Right hindlimb (tissue), 1 donor: ENCODE results near the gene ZNF70.

ENCODE experiments used
- DNase-seq: peaks from one replicate; pipeline ENCODE4 v3.0.0-alpha.2; 2018

The ZNF70 gene

DNA sequence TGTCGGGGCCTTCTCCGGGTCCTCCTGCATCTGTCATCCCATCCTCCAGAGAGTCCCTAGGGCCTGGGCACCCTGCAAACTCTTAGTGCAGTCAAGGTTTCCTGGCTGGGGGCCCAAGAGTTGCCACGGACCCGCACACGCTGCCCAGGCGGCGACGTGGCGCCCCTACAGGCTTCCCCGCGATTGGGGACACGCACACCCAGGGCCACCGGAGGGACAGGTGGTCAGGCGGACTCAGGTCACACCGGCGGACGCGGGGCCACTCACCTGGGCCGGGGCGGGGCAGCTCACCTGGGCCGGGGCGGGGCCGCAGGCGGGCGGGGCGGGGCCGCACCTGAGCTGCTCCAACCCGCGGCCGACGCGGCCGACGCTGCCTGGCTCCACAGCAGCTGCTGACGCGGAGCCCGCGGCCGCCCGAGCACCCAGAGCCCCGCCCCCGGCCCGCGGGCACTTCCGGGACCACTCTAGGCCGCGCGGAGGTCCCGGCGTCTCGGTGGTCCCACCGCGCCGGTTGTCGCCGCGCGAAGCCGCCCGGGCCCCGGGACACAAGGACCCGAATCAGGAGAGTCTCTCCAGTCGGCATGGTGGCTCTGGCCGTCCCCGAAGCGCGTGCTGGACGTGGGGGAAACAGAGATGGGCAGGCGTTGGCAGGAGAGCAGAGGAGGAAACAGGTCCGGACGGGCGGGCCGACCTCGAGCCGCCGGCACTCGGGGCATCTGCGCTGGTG is at the start of gene ZNF70:
Gene ZNF70, minus strand, starts transcription at position 399 of the 727 bp plus-strand sequence. CDS start 5,972 bp downstream, outside the sequence.
- peak; percentile 89 for DNase-seq

DNA sequence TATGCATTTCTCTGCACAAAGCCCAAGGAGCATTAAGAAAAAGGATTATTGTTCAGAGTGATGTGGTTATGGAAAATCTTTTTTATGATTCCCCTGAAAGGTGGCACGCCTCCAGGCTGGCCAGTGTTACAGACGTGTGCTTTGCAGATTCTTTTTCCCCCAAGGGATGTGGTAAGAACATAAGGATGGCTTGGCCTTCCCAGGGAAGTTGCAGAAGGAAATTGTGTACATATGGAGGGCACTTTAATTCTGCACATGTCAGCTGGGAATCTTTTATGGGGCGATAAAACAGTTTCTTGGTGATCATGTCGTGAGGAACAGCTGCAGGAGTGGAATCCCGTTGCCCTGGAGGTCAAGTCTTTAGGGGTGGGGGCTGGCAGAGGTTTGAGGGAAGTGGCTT is 45.5 kb upstream of the ZNF70 start:
- peak; percentile 64 for DNase-seq

DNA sequence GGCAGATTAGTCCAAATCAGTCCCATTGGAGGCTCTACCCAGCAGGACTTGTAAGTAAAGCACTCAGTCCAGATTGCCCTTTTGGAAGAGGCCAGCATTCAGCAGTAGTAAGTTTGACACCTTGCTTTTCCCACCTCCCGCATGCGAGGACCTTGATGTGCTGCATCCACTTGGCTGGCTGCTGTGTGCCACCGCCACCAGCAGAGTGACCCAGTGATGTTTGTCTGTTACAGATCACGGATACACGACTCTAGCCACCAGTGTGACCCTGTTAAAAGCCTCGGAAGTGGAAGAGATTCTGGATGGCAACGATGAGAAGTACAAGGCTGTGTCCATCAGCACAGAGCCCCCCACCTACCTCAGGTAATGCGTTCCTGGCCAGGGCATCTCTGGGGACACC is 42.4 kb upstream of the ZNF70 start:
- DNase-seq, result no peak

DNA sequence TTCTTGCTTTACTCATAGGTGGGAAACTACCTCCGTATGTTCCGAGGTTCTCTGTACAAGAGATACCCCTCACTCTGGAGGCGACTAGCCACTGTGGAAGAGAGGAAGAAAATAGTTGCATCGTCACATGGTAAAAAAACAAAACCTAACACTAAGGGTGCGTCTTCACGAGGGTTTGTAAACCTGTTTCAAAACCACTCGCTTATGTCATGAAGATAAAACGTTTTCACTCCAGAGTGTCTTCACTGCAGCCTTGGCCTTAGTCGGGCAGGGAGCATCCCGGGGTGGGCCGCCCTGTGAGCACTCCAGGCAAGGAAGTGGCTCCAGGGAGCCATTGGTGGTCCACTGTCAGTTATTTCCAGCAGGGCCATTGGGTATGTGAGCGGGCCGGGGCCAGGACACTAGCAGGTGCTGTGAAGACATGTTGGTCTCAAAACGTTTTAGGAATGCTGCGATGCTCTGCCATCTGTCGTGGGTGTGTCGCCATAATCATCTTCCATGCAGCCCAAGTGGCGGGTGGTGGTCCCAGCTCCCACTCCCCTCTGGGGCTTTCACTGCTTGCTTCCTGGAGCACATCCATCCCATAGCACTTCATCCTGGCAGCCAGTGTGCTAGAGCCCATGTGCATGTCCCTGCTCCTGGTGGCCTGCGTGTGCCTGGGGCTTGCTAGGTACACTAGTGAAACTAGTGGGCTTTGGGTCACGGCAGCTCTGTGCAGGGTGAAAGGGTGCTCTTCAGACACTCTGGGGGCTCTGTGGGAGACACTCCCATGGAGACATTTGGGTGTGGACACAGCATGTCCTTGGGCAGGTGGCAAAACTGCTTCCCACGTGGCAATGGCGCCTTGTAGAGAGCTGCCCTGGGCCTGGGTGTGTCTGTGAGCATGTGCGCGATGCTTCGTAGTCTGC is 41.1 kb upstream of the ZNF70 start:
- DNase-seq, result no peak

DNA sequence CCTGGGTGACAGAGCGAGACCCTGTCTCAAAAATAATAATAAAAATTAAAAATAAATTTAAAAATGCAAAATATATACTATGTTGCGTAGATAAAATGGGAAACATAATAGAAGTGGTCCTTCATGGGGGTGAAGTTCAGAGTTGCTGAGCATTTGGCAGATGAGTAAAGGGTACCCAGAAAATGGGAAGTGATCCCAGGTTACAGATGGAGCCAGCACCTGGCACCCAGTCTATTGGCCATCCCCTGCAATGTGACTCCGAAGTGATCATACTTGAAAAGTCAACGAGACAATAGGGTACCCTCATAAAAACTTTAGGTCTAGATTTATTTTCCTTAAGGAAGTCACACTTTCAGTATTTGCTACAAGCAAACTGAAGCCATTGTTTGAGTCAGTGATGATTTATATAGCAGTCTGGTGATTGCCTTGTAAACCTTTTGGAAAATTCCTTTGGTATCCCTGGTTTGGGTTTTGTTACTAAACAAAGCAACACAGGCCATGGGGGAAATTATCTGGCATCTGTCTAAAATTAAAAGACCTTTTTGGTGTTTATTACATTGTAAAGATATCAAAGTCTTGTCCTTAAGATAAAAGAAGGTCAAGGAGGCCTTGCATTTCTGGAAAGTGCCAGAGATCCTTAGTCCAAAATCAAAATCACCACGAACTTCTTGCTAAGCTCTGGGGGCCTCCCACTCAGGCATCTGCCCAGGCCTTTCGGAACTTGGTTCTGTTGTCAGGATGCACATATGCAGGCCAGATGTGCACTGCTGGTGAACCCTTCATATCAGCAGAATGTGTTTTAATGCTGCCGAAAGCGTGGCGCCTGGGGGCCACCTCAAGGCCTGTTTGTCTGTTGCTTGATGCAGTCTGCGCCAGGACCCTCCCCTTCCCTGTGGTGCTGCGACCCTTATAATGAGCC is 40.2 kb upstream of the ZNF70 start:
- DNase-seq, result peak; percentile 70

DNA sequence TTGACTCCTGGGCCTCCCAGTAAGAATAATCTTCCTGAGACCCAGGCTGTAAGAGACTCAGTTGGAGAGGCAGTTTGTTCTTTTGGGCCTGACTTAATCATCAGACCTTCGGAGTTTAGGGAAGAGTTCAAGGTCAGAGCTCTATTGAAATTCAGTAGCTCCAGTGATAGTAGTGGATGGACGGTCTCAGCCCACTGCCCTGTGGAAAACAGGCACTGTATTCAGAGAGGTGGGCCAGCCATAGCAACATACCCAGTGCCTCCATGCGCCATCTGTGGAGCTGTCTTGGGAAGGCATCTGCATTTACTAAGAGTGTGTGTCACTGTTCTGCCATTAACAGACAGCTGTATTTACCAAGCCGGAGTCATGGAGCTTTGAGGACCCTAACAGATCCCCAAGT is 38.7 kb upstream of the ZNF70 start:
- DNase-seq, result peak; percentile 15

DNA sequence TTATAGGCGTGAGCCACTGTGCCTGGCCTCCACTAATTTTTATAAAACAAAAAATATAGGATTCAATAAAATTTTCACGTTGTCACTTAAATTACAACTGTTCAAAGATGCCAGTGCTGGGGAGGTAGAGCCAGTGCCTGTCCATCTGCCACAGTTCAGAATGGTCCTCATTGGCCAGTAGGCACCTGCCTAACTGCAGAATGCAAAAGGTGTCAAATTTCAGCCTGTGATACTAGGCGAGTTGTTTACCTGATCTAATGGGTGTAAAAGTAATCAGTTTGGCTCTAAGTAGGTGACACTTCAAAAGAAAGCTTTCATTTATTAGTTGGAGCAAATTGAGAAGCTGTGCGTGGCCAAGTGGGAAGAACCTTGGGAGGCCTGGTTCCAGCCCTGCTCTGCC is 38.2 kb upstream of the ZNF70 start:
- peak; percentile 16 for DNase-seq

DNA sequence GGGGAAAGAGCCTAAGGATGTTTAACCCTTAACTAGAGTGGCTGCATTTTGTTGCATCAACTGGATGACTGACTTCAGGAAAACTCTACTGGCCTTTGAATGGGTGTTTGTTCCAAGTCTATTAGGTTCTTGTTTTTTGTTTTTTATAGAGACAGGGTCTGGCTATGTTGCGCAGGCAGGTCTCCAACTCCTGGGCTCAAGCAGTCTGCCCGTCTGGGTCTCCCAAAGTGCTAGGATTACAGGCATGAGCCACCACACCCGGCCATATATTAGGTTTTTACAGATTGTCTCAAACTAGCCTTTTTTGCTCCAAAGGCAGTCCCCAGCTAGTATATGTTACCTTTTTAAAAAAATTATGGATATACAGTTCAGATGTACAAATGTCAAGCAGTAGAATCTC is 37.0 kb upstream of the ZNF70 start:
- no peak for DNase-seq

DNA sequence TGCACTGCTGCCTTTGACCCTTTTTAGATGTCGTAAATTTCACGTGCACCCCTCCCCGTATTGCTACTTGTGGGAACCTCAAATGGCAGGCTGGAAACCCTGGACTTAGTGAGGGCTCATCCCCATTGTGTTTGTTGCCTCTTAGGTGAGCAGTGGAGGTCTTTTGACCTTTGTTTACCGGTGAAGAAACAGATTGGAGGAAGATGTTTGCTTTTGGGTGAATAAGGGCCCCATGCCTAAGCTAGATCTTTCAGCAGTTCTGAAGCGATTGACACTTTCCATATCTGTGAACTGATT is 36.6 kb upstream of the ZNF70 start:
- DNase-seq, result no peak

DNA sequence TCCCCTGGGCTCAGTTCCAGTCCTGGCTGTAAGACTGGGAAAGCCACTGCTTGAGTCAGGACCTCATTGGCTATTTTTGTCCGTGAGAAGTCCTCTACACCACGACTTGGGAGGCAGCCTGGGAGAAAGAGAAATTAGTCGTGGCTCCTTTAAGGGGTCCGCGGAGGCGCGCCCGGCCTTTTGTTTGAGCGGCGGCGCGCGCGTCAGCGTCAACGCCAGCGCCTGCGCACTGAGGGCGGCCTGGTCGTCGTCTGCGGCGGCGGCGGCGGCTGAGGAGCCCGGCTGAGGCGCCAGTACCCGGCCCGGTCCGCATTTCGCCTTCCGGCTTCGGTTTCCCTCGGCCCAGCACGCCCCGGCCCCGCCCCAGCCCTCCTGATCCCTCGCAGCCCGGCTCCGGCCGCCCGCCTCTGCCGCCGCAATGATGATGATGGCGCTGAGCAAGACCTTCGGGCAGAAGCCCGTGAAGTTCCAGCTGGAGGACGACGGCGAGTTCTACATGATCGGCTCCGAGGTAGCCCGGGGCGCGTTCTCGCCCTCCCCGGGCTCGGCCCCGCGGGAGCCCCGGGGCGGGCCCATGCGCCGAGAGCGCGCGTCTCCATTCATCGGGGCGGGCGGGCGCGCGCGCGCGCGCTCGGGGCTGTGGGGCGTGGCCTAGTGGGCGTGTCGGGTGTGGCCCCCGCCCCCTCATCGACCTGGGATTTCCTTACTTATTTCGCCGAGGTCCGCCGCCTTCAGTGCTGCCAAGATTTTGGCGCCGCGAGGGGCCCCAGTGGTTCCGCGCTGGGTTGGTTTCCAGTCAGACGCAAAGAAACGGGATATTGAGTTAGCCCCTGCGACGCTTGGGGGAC is 36.1 kb upstream of the ZNF70 start, which contains the start of gene SMARCB1:
Gene SMARCB1, plus strand, starts transcription at position 215 of the 848 bp plus-strand sequence. Its CDS starts 204 bp downstream, at position 419.
- peak; percentile 93 for DNase-seq

DNA sequence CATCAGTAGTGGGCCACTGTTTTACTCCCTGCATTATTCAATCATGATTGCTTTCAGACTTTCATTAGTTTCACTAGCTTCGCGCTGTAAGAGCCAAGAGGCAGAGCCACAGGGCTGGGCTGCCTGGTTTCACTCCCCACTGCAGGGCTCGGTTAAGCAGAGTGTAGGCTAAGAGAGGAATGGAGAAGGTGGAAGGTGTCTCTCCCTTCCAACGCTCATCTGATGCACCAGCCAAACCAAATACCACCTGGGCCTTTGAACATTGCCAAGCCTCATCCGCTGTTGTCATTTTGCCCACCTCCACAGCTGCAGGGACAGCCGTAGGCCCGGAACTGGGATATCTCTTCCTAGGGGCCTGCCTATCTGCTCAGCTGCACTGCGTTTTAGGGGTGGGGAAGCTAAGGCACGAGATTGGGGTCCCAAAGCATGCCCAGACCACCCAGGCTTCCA is 35.4 kb upstream of the ZNF70 start:
- DNase-seq, result no peak

DNA sequence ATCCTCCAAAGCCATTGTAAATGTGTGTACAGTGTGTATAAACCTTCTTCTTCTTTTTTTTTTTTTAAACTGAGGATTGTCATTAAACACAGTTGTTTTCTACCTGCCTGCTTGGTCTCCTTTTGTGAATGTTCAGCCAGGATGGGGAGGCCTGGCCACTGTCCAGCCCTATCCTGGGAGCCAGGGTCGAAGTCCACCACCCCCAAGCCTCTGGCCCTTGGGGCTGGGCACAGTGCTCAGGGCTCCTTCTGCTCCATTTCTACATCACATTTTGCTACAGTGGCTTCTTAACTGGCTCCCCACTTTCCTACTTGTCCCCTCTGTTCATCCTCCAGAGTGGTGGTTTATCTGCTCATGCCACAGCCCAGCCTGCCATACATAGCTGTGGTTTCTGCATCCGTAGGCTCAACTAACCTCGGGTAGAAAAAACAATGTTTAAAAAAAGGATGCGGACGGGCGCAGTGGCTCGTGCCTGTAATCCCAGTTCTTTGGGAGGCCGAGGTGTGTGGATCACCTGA is 33.4 kb upstream of the ZNF70 start:
- no peak for DNase-seq

DNA sequence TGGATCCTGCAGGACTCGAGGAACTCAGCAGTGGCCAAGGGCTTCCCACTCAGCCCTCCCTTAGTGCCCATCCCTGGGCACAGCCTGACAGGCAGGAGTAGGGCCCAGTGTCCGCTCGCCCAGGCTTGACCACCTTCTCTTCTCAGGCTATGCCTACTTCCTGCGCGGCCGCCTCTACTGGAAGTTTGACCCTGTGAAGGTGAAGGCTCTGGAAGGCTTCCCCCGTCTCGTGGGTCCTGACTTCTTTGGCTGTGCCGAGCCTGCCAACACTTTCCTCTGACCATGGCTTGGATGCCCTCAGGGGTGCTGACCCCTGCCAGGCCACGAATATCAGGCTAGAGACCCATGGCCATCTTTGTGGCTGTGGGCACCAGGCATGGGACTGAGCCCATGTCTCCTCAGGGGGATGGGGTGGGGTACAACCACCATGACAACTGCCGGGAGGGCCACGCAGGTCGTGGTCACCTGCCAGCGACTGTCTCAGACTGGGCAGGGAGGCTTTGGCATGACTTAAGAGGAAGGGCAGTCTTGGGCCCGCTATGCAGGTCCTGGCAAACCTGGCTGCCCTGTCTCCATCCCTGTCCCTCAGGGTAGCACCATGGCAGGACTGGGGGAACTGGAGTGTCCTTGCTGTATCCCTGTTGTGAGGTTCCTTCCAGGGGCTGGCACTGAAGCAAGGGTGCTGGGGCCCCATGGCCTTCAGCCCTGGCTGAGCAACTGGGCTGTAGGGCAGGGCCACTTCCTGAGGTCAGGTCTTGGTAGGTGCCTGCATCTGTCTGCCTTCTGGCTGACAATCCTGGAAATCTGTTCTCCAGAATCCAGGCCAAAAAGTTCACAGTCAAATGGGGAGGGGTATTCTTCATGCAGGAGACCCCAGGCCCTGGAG is 32.6 kb upstream of the ZNF70 start:
- DNase-seq, result no peak

DNA sequence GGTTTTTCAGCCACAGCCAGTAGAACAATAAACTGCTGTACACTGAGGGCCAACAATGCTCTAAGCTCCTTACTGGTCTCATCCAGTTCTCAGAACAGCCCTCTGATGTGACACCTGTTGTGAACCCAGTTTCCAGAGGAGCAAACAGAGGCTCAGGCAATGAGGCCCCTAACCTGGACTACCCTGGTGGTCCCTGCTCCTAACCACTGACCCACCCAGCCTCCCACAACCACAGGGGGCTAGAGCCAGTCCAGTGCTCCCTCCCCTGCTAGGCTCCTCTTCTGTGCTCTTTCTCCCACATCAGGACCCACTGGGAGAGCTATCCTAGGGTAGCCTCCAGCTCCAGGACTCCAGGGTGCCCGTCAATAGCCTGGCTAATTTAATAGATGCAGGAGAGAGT is 31.8 kb upstream of the ZNF70 start:
- DNase-seq, result no peak

DNA sequence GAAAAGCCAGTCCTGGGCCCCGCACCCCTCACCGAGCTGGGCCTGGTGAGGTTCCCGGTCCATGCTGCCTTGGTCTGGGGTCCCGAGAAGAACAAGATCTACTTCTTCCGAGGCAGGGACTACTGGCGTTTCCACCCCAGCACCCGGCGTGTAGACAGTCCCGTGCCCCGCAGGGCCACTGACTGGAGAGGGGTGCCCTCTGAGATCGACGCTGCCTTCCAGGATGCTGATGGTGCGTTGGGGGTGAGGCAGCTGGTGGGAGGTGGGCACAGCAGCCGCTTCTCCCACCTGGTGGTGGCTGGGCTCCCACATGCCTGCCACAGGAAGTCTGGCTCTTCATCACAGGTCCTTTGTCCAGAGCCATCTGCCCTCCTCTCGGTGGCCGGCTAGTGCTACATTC is 31.3 kb upstream of the ZNF70 start:
- no peak for DNase-seq

DNA sequence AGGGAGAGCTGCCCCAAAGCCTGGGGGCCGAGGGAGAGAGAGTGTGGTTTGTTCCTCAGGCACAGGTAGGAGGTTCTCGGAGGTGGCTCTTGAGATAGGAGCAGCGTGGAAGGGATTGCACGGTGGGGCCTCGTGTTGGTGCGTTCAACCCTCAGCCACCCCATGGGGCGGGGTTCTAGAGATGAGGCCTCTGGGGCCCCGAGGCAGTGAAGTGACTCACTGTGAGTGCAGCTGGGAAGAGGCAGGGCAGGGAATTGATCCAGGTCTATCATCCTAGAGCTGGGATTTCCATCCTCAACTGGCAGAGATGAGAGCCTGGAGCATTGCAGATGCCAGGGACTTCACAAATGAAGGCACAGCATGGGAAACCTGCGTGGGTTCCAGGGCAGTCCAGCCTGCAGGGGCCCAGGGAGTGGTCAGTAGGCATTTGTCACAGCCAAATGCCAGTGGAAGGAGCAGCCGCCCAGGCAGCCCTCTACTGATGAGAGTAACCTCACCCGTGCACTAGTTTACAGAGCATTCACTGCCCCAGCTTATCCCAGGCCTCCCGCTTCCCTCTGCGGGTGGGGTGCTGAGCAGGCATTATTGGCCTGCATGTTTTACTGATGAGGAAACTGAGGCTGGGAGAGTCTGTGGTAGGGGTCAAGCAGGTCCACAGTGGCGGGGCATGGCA is 30.7 kb upstream of the ZNF70 start:
- no peak for DNase-seq

DNA sequence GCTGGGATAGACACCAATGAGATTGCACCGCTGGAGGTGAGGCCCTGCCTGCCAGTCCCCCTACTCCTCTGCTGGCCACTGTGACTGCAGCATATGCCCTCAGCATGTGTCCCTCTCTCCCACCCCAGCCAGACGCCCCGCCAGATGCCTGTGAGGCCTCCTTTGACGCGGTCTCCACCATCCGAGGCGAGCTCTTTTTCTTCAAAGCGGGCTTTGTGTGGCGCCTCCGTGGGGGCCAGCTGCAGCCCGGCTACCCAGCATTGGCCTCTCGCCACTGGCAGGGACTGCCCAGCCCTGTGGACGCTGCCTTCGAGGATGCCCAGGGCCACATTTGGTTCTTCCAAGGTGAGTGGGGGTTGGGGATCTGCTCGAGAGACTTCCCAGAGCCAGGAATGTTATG is 30.2 kb upstream of the ZNF70 start:
- peak; percentile 42 for DNase-seq

DNA sequence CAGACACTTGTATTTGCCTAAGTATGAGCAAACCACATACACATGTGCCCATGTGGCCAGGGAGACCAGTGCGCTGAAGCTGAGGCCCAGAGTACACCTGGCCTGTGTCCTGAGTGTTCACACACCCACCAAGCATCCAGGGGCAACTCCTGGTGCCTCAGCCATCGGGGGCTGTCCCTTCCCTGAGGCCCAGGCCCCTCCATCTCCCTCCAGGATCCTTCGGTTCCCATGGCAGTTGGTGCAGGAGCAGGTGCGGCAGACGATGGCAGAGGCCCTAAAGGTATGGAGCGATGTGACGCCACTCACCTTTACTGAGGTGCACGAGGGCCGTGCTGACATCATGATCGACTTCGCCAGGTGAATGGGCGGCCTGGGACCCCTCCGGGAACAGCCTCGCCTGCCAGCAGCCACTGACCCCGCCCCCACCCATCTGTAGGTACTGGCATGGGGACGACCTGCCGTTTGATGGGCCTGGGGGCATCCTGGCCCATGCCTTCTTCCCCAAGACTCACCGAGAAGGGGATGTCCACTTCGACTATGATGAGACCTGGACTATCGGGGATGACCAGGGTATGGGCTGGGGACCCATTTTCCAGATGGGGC is 29.3 kb upstream of the ZNF70 start:
- no peak for DNase-seq

DNA sequence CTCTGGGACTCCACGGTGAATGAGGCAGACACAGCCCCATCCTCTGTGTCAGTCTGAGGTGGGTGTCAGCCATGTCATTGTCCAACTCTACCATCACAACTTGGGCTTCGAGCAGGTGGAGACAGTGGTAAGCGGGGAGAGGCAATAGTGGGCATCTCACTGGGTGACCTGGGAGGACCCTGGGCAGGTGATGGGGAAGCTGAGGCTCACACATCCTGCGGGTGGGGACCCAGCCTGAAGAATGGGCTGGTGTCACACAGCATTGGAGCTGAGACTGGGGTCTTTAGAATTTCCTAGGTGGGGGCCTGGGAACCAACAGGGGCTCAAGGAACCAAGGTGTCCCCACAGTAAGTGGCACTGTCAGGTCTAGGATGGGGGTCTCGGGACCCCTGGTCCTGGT is 28.8 kb upstream of the ZNF70 start:
- no peak for DNase-seq

DNA sequence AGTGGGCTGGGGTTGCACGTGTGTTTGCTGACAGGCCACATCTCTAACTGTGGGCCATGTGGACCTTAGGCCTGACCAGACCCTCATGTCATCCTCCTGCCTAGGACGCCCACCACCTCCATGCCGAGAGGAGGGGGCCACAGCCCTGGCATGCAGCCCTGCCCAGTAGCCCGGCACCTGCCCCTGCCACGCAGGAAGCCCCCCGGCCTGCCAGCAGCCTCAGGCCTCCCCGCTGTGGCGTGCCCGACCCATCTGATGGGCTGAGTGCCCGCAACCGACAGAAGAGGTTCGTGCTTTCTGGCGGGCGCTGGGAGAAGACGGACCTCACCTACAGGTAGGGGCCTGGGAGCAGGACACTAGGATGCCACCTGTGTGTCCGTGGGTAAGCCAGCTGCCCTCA is 28.2 kb upstream of the ZNF70 start:
- DNase-seq, result no peak
